ENCODE measurements around the gene SH3PXD2B. TPM values are rescaled to one million over a fixed set of nuclear protein-coding genes. Genes with fewer than 3 reads are reported as not detected.

Gene SH3PXD2B
- polyA plus RNA-seq, 4 donors, result 31.0 to 34.8 (median 33.1) TPM

DNA sequence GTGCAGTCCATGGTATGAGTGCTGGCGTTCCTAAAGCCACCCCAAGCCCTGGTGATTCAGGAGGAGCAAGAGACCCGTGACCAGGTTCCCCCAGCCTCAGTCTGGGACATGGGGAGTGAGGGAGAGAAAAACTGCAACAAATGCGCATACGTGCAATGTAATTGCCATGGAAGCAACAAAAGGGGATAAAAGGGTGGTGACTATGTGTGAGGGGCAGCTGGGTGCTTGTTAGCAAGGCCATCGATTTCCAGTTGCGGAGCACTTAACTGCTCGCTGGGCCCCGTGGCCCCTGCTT, 709 bp upstream of the SH3PXD2B start:
- DNase-seq (ENCODE audit: low read depth in 4 of 4, low spot score in 3 of 4), result no peak

DNA sequence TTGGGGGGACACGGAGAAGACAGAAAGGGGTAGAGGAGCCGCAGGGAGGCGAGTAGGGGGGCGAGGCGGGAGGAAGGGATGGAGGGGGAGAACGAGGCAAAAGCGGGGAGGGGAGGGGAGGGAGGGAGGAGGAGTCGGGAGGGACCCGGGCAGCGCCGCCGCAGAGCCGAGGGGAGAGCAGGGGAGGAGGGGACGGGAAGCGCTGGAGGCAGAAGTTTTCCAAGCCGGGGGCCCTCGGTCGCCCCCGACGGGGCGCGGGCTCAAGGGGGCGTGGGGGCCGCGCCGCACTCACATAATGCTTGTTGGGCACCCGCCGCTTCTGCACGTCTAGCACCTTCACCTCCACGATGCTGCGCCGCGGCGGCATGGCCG, 353 bp downstream of the SH3PXD2B start:
- DNase-seq (ENCODE audit: low read depth in 4 of 4, low spot score in 3 of 4), result peak in 1 of 4 donors; percentile 45

DNA sequence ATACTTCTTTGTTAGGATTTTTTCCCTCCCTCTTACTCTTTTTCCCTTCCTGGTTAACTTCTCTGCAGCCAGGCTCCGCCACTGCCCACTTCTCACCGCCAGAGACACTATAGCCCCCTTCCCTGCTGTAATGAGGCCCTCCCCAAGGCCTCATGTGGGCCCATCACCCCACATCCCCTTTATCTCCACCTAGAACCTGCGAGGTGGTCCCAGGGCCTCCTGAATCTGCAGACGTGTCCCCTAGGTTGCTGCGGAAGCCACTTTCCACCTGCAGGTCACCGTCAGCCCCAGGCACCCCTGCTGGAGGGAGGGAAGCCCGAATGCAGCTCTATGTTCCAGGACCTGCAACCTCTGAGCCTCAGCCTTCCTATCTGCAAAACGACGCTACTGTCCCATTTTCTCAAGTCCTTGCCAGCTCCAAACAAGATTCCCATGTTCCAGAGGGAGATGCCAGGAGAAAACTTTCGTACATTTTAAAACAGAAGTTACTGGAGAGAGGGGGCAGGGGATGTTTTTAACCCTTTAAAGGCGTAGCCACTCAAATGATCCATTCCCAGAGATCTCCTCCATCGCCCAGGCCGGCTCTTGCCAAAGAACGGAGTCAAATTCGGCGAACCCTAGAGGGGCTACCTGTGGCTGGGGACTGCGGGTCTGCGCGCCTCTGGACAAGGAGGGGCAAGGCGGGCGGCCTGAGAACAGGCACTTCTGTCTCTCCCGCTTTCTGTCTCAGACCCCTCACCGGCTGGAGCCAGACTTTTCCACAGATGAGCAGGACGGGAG, 929 bp downstream of the SH3PXD2B start:
- peak in 2 of 4 donors; percentile 55 to 67 for DNase-seq (ENCODE audit: low read depth in 4 of 4, low spot score in 3 of 4)

DNA sequence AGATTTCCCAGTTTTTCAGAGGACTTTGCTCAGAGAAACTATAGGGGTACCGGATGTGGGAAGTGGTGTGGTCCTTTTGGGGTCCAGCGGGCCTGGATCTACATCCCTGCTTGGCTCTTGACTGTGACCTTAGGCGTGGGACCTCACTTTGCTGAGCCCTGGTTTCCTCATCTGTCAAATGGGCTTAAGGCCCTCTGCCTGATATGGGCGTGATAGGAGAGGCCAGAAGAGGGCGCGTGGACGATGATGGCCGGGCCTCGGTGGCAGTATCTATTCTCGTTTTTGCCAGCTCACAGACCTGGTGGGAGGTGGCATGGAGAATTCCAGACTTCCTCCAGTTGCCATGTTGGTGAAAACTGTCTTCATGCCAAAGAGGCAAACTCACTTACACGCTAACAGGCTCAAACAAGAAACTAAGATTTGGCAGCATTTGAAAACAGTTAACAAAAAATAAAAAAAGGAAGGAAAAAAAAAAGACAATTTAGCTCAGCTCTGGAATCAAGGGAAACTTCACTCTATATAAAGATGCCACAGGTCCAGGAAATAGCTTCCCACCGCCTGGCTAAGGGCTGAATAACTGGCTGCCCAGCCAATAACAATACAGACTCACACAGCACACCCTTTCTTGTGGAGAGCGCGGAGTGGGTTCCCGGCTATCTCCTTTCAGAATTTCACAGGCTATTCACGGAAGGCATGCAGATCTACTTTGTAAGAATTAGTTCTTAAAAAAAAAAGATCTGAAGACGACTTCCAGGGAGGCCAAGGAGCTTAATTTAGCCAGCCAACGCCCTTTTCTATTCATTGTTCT, 1.7 kb downstream of the SH3PXD2B start:
- no peak for DNase-seq (ENCODE audit: low read depth in 4 of 4, low spot score in 3 of 4)

DNA sequence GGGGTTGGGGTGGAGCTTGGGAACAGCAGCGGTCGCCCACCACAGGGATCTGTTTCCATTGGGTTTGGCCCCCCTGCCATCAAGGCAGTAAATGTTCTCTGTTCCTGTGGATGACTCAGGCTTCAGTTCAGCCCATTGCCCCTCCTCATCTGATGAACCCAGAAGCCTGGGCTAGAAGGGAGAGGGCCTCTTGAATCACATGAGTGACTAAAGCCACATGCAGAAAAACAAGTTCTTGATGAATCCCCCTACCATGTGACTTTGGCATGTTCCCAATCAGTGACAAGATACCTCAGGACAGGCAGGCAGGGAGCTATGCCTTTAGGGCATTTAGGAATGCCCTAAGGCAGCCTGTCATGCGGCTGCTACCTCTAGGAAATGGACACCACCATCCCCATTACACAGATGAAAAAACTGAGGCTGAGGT, 2.5 kb downstream of the SH3PXD2B start:
- DNase-seq (ENCODE audit: low read depth in 4 of 4, low spot score in 3 of 4), result no peak

DNA sequence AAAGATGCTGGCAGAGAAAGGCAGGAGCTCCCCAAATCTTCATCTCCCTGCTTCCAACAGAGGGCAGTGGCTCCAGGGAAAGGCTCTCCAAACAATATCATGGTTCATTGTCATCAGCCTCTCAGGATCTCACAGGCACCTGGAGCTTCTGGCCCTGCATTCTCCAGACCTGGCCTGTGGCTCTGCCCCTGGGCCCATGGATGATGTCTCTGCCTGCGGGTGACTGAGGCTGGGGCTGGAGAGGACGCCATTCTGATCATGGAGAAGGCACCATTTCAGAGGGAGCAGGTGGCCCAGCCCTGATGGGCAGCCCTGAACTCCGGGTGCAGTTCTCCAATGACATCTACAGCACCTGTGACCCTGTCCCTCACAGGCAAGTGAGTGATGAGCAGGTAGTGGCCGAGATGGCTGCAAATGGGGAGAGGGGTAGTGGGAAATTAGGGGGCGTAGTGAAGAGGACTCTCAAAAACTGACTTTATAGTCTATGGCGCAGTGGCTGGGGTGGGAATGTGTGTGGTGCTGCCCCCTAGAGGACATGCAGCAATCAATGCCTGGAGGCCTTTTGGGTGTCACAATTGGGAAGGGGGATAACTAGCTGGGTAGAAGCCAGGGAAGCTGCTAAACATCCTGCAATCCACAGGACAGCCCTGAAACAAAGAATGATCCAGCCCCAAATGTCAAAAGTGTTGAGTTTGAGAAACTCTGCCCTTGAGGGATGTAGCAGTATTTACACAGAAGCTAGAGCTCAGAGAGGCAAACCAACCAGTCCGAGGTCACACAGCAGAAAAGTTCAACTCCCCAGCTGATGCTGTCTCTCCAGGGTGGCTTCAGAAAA, 3.2 kb downstream of the SH3PXD2B start:
- no peak for DNase-seq (ENCODE audit: low read depth in 4 of 4, low spot score in 3 of 4)

DNA sequence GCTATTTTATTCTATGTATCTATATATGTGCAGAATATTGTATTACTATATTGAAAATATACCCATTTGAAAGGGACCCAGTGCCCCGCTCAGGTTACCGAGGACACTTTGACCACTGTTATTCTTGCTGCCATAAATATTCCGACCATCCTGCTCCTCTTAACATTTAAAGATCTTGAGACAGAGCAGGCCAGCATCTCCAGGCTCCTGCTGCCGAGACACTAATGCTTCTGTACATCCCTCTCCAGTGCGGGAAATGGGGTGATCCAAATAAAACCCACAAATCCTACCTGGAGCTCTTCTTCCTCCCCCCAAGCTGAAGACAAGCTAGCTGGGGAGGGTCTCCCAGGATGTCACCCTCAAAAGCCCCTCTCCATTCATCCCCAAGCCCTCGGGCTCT, 3.9 kb downstream of the SH3PXD2B start:
- DNase-seq (ENCODE audit: low read depth in 4 of 4, low spot score in 3 of 4), result no peak

DNA sequence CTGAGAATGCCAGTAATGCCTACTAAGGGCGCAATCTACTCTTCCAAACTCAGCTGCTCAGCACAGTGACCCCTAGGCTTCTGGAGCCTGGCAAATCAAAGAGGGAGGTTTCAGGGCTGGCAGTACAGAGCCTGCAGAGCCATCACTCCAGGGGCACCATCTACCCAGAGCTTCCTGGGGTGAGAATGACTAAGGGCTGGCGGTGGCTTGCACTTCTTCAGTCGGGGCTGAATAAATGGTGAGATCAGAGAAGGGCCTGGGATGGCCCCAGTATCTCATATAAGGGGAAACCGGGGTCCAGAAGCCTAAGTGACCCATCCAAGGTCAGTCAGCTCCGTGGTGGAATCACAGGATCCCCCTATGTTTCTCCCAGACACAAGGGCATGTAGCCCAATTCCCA, 5.3 kb downstream of the SH3PXD2B start:
- no peak for DNase-seq (ENCODE audit: low read depth in 4 of 4, low spot score in 3 of 4)

DNA sequence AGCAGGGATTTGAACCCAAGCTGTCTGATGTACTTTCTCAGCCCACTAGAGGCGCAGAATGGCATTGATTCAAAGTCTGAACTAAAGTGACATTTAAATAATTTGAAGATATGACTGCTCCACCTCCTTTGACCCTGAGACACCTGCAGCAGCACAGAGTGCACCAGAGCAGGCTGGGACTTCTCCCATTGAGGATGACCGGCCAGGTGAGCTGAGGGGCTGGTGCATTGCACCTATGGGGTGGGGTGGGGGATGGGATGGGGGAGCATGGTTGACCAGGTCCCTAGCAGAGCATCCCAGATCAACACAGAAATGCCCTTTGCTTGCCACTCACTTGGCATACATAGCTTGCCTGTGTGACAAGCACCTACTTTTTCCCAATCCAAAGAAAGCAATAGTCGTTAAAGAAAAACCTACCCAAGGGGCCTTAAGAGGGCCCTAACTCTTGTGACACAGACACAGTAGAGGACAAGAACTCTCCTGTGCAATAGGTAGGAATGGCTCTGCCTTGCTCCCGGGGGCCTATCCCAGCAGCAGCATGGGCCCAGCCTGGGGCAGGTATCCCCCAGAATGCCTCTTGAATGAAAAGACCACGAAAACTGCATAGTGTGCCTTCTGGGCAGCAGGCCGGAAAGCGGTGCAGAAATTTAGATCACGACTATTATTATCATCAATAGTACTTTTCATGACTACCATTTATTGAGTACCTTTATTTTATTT, 6.5 kb downstream of the SH3PXD2B start:
- DNase-seq (ENCODE audit: low read depth in 4 of 4, low spot score in 3 of 4), result no peak

DNA sequence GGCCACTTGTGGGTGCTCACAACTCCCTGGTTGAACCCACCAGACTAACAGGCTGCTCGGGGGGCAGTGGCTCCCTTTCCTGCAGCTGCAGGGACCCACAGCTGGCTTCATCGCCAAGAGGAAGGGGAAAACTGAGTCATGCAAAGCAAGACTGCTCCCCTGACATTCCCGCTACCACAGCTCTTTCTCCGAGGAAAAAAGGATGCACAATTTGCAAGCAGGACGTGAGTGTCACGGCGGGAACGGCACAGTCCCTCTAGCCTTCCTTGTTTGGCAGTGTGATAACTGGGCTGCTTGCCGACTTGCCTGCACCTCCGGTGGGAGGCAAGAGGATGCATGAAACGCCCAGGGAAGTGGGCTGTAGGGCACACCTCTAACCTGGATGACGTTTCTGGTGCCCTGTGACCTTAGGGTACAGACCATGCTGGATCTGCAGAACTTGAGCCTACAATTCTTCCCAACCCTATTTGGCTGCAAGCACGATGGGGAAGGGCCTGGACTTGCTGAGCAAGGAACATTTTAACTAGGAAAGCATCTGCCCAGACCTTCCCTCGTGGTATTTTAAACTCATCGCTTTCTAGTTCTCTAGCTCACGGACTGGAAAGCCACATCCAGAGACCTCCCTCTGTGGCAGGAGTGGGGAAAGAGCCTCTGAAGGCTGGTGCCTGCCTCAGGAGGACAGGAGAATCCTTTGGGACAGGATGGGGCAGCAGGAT, 7.8 kb downstream of the SH3PXD2B start:
- DNase-seq (ENCODE audit: low read depth in 4 of 4, low spot score in 3 of 4), result no peak

DNA sequence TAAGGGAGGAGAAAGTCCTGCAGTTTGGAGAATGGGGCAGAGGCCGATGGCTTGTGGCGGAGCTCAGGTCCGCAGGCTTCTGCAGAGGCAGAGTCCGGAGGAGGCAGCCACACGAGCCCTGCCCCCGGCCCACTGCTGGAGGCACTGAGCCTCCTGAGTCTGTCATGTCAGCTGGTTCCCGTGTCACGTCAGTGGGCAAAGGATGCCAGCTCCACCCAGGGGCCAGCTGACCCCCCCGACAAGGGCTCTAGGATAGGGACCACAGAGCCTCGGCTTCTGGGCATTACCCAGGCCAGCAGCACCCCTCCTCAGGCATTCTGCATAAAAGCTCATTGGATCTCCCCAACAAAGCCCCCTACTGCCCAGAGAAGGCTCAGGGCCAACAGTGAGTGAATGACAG, 8.5 kb downstream of the SH3PXD2B start:
- no peak for DNase-seq (ENCODE audit: low read depth in 4 of 4, low spot score in 3 of 4)

DNA sequence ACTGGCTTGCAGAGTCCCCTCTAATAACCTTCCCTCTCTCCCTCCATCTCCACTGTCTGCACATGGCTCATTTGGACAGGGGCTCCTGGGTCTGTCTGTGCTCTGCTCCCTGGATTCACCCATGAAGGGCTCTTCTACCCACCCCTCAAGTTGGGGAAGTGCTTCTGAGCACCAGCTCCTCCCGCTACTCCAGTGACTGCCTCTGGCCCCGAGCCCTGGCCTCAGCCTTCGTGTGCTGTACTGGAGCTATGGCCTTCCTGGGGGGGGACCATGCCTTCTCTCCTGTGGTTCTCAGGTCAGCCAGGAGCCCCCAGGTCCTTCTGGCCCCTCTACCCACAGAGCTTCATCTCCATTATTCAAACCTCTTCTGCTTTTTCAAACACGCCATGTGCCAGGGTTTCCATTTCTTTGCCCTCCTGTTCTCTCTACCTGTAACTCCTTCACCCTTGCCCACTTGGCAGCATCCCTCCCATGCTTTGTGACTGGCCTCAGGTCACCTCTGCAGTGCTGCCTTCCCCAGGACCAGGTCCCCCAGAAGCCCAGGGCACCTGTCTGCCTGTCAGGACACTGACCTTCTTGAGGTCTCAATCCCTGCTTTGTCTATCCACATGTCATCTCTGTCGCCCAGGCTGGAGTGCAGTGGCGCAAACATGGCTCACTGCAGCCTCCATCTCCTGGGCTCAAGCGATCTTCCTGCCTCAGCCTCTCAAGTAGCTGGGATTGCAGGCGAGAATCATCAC, 9.5 kb downstream of the SH3PXD2B start:
- DNase-seq (ENCODE audit: low read depth in 4 of 4, low spot score in 3 of 4), result no peak

DNA sequence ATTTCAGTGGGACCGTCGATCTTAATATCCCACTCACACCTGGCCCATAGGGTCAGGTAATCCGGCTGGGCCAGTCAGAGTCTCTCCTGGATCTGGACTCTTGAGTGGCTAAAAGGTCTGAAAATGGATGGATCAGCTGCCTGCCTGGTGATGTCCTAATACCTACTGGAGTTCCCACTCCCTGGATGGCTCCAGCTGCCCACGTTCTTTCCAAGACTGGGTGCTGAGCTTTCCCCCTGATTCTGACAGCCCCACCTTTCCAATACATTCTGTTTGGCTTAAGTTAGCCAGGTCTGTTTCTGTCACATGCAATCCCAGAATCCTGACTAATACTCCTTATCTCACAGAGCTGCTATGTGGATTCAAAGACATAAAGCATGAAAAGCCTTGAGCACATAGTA, 10.2 kb downstream of the SH3PXD2B start:
- DNase-seq (ENCODE audit: low read depth in 4 of 4, low spot score in 3 of 4), result no peak

DNA sequence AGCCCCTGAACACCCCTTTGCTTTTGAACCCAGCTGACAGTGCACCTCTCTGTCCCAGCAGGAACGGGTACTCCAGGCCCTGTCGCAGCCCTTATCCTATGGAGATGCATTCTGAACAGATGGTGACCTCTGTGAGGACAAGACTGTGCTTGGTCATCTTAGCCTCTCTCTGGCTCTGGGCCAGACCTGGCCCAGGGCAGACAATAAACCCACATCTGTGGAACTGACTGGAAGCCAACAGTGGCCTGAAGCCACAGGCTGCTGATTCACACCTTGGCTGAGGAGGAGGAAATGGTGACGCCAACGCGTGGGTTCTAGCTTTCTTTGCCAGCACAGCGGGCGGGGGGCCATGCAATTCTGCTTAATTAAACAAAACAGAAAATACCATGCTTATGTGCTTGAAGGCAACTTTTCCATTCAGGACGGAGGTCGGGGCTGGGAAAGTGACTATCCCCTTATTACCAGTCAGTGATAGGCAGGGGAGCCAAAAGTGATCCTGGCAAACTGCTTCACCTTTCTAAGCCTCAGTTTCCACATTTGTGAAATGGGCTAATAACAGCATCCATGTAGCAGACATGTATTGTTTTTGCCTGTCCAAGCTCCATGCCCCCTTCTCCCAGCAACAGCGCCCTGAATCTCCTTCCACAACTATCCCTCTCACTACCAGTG, 10.8 kb downstream of the SH3PXD2B start:
- no peak for DNase-seq (ENCODE audit: low read depth in 4 of 4, low spot score in 3 of 4)

DNA sequence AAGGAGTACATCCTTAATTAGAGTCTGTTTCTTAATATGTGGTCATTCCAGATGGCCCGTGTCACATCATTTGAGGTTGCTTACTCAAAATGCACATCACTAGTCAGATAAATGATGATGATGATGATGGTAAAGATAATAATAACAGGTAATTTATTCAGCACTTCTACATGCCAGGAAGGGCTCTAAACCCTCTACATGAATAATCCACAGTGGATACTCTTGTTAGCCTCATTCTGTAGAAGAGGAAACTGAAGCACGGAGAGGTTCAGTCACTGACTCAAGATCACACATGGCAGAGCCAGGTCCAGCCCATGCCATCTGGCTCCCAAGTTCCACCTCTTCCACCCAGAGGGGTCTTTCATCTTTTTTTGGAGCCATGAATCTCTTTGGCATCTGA, 11.7 kb downstream of the SH3PXD2B start:
- DNase-seq (ENCODE audit: low read depth in 4 of 4, low spot score in 3 of 4), result no peak

DNA sequence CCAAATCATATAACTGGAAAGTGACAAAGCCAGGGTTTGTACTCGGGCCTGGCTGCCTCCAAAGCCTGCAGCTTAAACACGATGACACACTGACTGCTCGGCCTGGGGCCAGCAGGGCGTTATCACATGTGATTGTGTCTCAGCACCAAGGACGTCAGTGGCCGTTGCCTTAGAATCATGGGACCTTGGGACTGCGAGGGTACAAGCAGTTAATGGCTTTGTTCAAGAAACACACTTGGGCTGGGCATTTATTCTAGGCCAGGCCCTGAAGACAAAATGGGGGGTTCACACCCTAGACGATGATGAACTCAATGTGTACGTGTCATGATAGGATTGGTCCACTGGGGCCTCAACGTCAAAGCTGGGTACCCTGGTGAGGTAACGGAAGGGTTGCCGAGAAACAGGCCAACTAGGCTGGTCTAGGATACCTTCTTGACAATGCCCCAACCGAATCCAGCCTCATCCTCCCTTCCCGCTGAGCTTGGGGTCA, 13.0 kb downstream of the SH3PXD2B start:
- no peak for DNase-seq (ENCODE audit: low read depth in 4 of 4, low spot score in 3 of 4)

DNA sequence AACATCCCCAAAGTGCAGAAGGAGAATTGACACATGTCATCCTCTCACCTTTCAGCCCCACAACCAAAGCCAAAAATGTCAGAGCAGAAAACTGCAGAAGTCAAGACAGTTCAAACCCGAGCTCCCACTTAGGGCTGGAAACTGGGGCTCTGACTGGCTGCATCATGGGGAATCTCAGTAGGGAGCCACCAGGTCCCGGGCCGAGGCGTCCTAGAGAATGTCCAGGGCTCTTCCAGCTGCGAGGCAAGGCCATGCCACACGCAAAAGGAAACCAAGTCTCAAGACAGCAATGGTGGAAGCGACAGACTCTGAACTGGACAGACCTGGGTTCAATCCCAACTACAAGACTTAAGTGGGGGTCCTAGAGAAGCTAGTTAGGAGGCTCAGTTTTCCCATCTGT, 13.8 kb downstream of the SH3PXD2B start:
- DNase-seq (ENCODE audit: low read depth in 4 of 4, low spot score in 3 of 4), result no peak

DNA sequence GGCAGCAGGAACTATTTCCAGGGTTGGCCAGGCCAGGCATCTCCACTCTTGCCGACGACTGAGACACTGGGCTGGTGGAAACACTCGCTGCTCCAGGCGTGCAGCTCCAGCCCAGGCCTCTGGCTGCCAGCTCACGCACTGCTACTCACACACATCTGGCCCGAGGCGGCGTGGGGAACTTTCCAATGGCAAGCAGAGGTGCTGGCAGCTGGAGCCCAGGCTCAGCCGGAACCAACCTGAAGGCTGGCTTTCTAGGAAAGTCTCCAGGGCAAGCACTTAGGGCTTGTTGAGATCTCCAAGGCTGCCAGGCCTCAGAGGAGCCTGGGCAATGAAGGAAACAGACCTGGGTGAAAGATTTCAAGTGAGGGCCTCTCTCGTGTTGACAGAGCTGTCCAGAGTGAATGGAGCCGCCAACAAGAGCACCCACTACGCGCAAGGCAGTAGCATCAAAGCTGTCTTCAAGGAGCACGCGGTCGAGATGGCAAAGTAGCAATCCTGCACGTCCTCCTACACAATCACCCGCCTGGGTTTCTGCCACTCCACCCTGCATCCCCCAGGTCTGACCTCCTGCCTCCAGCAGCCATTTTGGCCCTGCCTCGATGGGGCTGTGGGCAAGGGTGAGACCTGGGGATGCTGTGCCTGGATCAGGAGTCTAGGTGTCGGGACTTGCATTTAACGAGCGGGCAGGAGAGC, 14.4 kb downstream of the SH3PXD2B start:
- DNase-seq (ENCODE audit: low read depth in 4 of 4, low spot score in 3 of 4), result no peak
